ENCODE results near the gene RFC1. TPM values are rescaled to one million over a fixed set of nuclear protein-coding genes. Genes with fewer than 3 reads are reported as not detected.

RFC1 gene
- total RNA-seq, 1 experiment from 2014 or later: 56.8 TPM

GRCh38 chr4:39303871-39304270, 62.3 kb downstream of the RFC1 start:
- TF ChIP-seq, protein P1, sequence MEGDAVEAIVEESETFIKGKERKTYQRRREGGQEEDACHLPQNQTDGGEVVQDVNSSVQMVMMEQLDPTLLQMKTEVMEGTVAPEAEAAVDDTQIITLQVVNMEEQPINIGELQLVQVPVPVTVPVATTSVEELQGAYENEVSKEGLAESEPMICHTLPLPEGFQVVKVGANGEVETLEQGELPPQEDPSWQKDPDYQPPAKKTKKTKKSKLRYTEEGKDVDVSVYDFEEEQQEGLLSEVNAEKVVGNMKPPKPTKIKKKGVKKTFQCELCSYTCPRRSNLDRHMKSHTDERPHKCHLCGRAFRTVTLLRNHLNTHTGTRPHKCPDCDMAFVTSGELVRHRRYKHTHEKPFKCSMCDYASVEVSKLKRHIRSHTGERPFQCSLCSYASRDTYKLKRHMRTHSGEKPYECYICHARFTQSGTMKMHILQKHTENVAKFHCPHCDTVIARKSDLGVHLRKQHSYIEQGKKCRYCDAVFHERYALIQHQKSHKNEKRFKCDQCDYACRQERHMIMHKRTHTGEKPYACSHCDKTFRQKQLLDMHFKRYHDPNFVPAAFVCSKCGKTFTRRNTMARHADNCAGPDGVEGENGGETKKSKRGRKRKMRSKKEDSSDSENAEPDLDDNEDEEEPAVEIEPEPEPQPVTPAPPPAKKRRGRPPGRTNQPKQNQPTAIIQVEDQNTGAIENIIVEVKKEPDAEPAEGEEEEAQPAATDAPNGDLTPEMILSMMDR (conservative IDR thresholded peaks at IDR 0.05): no peak
- Mint-ChIP-seq H3K27ac (no peak overlapping the region), H3K4me1 (no peaks in the 10 kb centered on the region), H3K27me3 (ENCODE audit: low read depth) (no peaks in the 10 kb centered on the region), H3K36me3 (ENCODE audit: insufficient read depth in 1 of 3, low read depth in 3 of 3) (peaks cover 33 to 73% (median 70%) of the 10 kb centered on the region in 3 experiments; a peak in 6 of 7 replicates), H3K4me3 (no peak overlapping the region; a peak in 1 of 5 replicates), H3K9me3 (no peaks in the 10 kb centered on the region)
- Histone ChIP-seq H2BK12ac (ENCODE audit: insufficient read length, low read depth, low read length) (no peak overlapping the region), H3K4me2 (ENCODE audit: insufficient read depth, insufficient read length, low read length) (no peak overlapping the region), H4K91ac (ENCODE audit: insufficient read length, low read depth, low read length) (no peak overlapping the region), H3K18ac (ENCODE audit: insufficient read length, low read depth, low read length) (no peak overlapping the region), H3K9me3 (ENCODE audit: control insufficient read depth, low read depth, low read length) (no peaks in the 10 kb centered on the region), H3K56ac (ENCODE audit: insufficient read length, low read depth, low read length) (no peak overlapping the region), H4K20me1 (ENCODE audit: control insufficient read depth, insufficient read depth, insufficient read length) (no peaks in the 10 kb centered on the region), H2AFZ (ENCODE audit: low read length) (no peak overlapping the region), H3K4ac (ENCODE audit: low read depth, low read length) (no peak overlapping the region), H3K9ac (ENCODE audit: extremely low read depth, insufficient read length, low read length) (no peak overlapping the region), H2BK15ac (ENCODE audit: low read depth, low read length) (no peak overlapping the region), H3K27ac (ENCODE audit: insufficient read length, low read depth, low read length) (no peak overlapping the region), H3K23ac (ENCODE audit: insufficient read length, low read depth, low read length) (no peak overlapping the region), H3K27me3 (ENCODE audit: insufficient read depth, low read length) (no peaks in the 10 kb centered on the region), H3K4me1 (ENCODE audit: insufficient read depth, low read length) (no peaks in the 10 kb centered on the region), H2BK120ac (ENCODE audit: low read depth, low read length, poor library complexity, severe bottlenecking) (no peak overlapping the region), H4K5ac (ENCODE audit: insufficient read length, low read depth, low read length) (no peak overlapping the region), H3T11ph (ENCODE audit: low read length) (no peak overlapping the region), H3K79me1 (ENCODE audit: insufficient read depth, low read depth, low read length, poor library complexity, severe bottlenecking) (no peaks in the 10 kb centered on the region), H3K79me2 (ENCODE audit: insufficient read depth, low read length) (no peaks in the 10 kb centered on the region), H3K23me2 (ENCODE audit: insufficient read length, low read depth, low read length, poor library complexity, severe bottlenecking) (no peaks in the 10 kb centered on the region), H3K14ac (ENCODE audit: insufficient read depth, low read length) (no peak overlapping the region), H4K8ac (replicated peaks; ENCODE audit: insufficient read length, low read depth, low read length) (no peak overlapping the region), H2BK20ac (ENCODE audit: low read depth, low read length, poor library complexity, severe bottlenecking) (no peak overlapping the region), H2AK5ac (ENCODE audit: insufficient read length, low read length) (no peak overlapping the region), H2BK5ac (ENCODE audit: insufficient read length, low read length) (no peak overlapping the region)
- no peak for DNase-seq
- WGBS (ENCODE audit: extremely low coverage, insufficient read length, low lambda C conversion rate): no CpG with 5 or more reads among the region's 3 CpGs
